SK-N-SH (cell line): ENCODE measurements around the gene CPT1B. TPM values are rescaled to one million over a fixed set of nuclear protein-coding genes. Genes with fewer than 3 reads are reported as not detected.

Experiments
- CTCF ChIA-PET: fragments of 300-600, 350-600 bp; formaldehyde crosslinking; extraction: SDS; loops from one replicate; lab custom pipeline; 2021; lab: Yijun Ruan, JAX
- POLR2A ChIA-PET: fragments of 350-600 bp; sonication (Branson Sonifier 250); formaldehyde crosslinking; extraction: SDS; loops from one replicate; lab custom pipeline; 2020; ENCODE audit warnings: antibody characterized with exemption, inconsistent platforms; lab: Yijun Ruan, JAX
- DNase-seq: peaks from one replicate; pipeline ENCODE4 v3.0.0; 2012
- H2AFZ ChIP-seq: fragments of 200-600 bp; sonication (generic); 2 replicates; pipeline ENCODE4 v1.8.1; 2016; ENCODE audit warnings: antibody characterized with exemption, mild to moderate bottlenecking, low read depth
- H3F3A ChIP-seq: fragments of 200-600 bp; sonication (generic); replicated peaks from 2 replicates; pipeline ENCODE3; 2016; ENCODE audit warnings: antibody characterized with exemption, mild to moderate bottlenecking; ENCODE audit not compliant: insufficient read depth
- H3K27ac ChIP-seq, 2 experiments: fragments of 200-500 bp in 1 of 2; fragments of 200-600 bp in 1 of 2; sonication (Bioruptor generic) in 1 of 2; sonication (generic), shearing (Covaris generic) in 1 of 2; 2 replicates each; pipeline versions ENCODE4 v1.5.1 to v1.6.1; 2014 to 2016; ENCODE audit warnings: low read depth in 2 of 2, inconsistent platforms in 1 of 2, low read length in 1 of 2, mild to moderate bottlenecking in 1 of 2, mixed read lengths in 1 of 2
- H3K27me3 ChIP-seq: fragments of 200-600 bp; sonication (generic), shearing (Covaris generic); 2 replicates; pipeline ENCODE4 v1.6.1; 2016; ENCODE audit warnings: mixed run types; ENCODE audit not compliant: insufficient read depth
- H3K36me3 ChIP-seq, 2 experiments: fragments of 200-500 bp in 1 of 2; fragments of 200-600 bp in 1 of 2; sonication (Bioruptor generic) in 1 of 2; sonication (generic) in 1 of 2; replicated peaks in 1 of 2; 2 replicates each; pipeline versions ENCODE3 to v1.5.1; 2014 to 2016; ENCODE audit warnings: low read length in 1 of 2, mild to moderate bottlenecking in 1 of 2; ENCODE audit not compliant: insufficient read depth in 2 of 2, control insufficient read depth in 1 of 2
- H3K4me1 ChIP-seq, 2 experiments: fragments of 200-500 bp in 1 of 2; fragments of 200-600 bp in 1 of 2; sonication (Bioruptor generic) in 1 of 2; sonication (generic), shearing (Covaris generic) in 1 of 2; 2 replicates each; pipeline versions ENCODE4 v1.5.1 to v1.6.1; 2014 to 2016; ENCODE audit warnings: low read depth in 1 of 2, low read length in 1 of 2, mixed run types in 1 of 2; ENCODE audit not compliant: insufficient read depth in 2 of 2, control insufficient read depth in 1 of 2
- H3K4me2 ChIP-seq: fragments of 200-600 bp; sonication (generic), shearing (Covaris generic); 2 replicates; pipeline ENCODE4 v1.6.1; 2017; ENCODE audit warnings: mixed run types
- H3K4me3 ChIP-seq, 2 experiments: fragments of 200-500 bp in 1 of 2; fragments of 200-600 bp in 1 of 2; sonication (Bioruptor generic) in 1 of 2; sonication (generic), shearing (Covaris generic) in 1 of 2; 2 replicates each; pipeline versions ENCODE4 v1.5.1 to v1.8.1; 2014 to 2016; ENCODE audit warnings: low read depth in 2 of 2, inconsistent platforms in 1 of 2, low read length in 1 of 2, mild to moderate bottlenecking in 1 of 2, mixed read lengths in 1 of 2, moderate library complexity in 1 of 2
- H3K79me2 ChIP-seq: fragments of 200-600 bp; sonication (generic); 2 replicates; pipeline ENCODE4 v1.8.1; 2017; ENCODE audit warnings: mild to moderate bottlenecking; ENCODE audit not compliant: insufficient read depth
- H3K9ac ChIP-seq: fragments of 200-600 bp; sonication (generic); 2 replicates; pipeline ENCODE4 v1.6.1; 2017; ENCODE audit warnings: mixed run types
- H3K9me2 ChIP-seq: fragments of 200-600 bp; sonication (generic); 2 replicates; pipeline ENCODE4 v1.6.1; 2017; ENCODE audit warnings: mixed run types
- H3K9me3 ChIP-seq: fragments of 200-600 bp; sonication (generic); 2 replicates; pipeline ENCODE4 v1.6.1; 2017; ENCODE audit warnings: mixed run types, mild to moderate bottlenecking, moderate library complexity
- H4K20me1 ChIP-seq: fragments of 200-600 bp; sonication (generic); 2 replicates; pipeline ENCODE4 v1.6.1; 2017; ENCODE audit warnings: mild to moderate bottlenecking, mixed run types; ENCODE audit not compliant: insufficient read depth
- CHD2 ChIP-seq: fragments of 150-350 bp; IDR thresholded peaks from 2 replicates; pipeline ENCODE4 v1.6.1; 2018; ENCODE audit warnings: low read length; ENCODE audit not compliant: partially characterized antibody
- CTCF ChIP-seq: fragments of 200-600 bp; sonication (generic); IDR thresholded peaks from 2 replicates; pipeline ENCODE4 v1.6.1; 2017; ENCODE audit warnings: antibody characterized with exemption, mild to moderate bottlenecking, moderate library complexity
- FOSL2 ChIP-seq: IDR thresholded peaks from 2 replicates; pipeline ENCODE4 v1.4.0; 2012; ENCODE audit warnings: low read depth, mild to moderate bottlenecking, moderate library complexity, borderline replicate concordance
- FOXM1 ChIP-seq: IDR thresholded peaks from 2 replicates; pipeline ENCODE4 v1.4.0; 2012; ENCODE audit warnings: low read depth, mild to moderate bottlenecking
- GATA2 ChIP-seq: sonication (generic); formaldehyde crosslinking; IDR thresholded peaks from 2 replicates; pipeline ENCODE4 v1.5.0; 2020; ENCODE audit warnings: mild to moderate bottlenecking, missing genetic modification reagents
- IRF3 ChIP-seq: fragments of 150-350 bp; IDR thresholded peaks from 2 replicates; pipeline ENCODE4 v1.6.1; 2016; ENCODE audit warnings: mild to moderate bottlenecking, low read depth, low read length
- MAX ChIP-seq: IDR thresholded peaks from 2 replicates; pipeline ENCODE4 v1.4.0; 2012; ENCODE audit warnings: low read depth
- MEF2A ChIP-seq: IDR thresholded peaks from 2 replicates; pipeline ENCODE4 v1.4.0; 2012; ENCODE audit warnings: low read depth, borderline replicate concordance
- MXI1 ChIP-seq: IDR thresholded peaks from 2 replicates; pipeline ENCODE4 v1.6.1; 2012; ENCODE audit warnings: mild to moderate bottlenecking, low read depth, low read length, improper control_type of control experiment
- NFIC ChIP-seq: IDR thresholded peaks from 2 replicates; pipeline ENCODE4 v1.4.0; 2012; ENCODE audit warnings: borderline replicate concordance
- POLR2AphosphoS5 ChIP-seq: IDR thresholded peaks from 2 replicates; pipeline ENCODE4 v1.6.1; 2012; ENCODE audit warnings: low read depth, low read length
- RAD21 ChIP-seq: IDR thresholded peaks from 2 replicates; pipeline ENCODE4 v1.6.1; 2012; ENCODE audit warnings: mild to moderate bottlenecking, low read length
- REST ChIP-seq: IDR thresholded peaks from 2 replicates; pipeline ENCODE4 v1.6.1; 2012; ENCODE audit warnings: mild to moderate bottlenecking, low read depth, low read length, moderate library complexity
- TAF1 ChIP-seq: IDR thresholded peaks from 2 replicates; pipeline ENCODE4 v1.6.1; 2012; ENCODE audit warnings: low read depth, mild to moderate bottlenecking, low read length, moderate library complexity, borderline replicate concordance
- TCF12 ChIP-seq: IDR thresholded peaks from 2 replicates; pipeline ENCODE4 v1.4.0; 2012
- TEAD4 ChIP-seq: IDR thresholded peaks from 2 replicates; pipeline ENCODE4 v1.4.0; 2012; ENCODE audit warnings: mild to moderate bottlenecking, borderline replicate concordance; ENCODE audit not compliant: insufficient read depth
- USF1 ChIP-seq: IDR thresholded peaks from 2 replicates; pipeline ENCODE4 v1.4.0; 2012; ENCODE audit warnings: low read depth, borderline replicate concordance
- USF2 ChIP-seq: fragments of 150-350 bp; IDR thresholded peaks from 2 replicates; pipeline ENCODE4 v1.6.1; 2017; ENCODE audit warnings: antibody characterized with exemption, low read length, low read depth, borderline replicate concordance
- WGBS: methylation state at CpG from one replicate; pipeline ENCODE4 v1.1.6; 2017; ENCODE audit warnings: low lambda C conversion rate; 5-methylcytosine and 5-hydroxymethylcytosine counted together
- polyA plus RNA-seq, 3 experiments: library from polyadenylated mRNA; depleted of rRNA; stranded (reverse); fragments of >200 nt; gene quantifications; 2 replicates each; pipeline ENCODE4 v1.2.3, GENCODE V29; 2012

Gene CPT1B
- polyA plus RNA-seq, 1 of the 3 experiments (the other 2 are of a cell fraction), result 33.2 TPM

GRCh38 chr22:50547263-50547985, 30.8 kb downstream of the CPT1B start:
- DNase-seq, result peak; percentile 42
- H2AFZ ChIP-seq, result no peak overlapping the region
- no peaks in the 10 kb centered on the region for H3K36me3 ChIP-seq
- no peaks in the 10 kb centered on the region for H3F3A ChIP-seq
- no peak overlapping the region for H3K27ac ChIP-seq
- H3K27me3 ChIP-seq, result no peaks in the 10 kb centered on the region
- H3K4me3 ChIP-seq, result no peak overlapping the region
- CTCF ChIA-PET, result interaction anchor here (1.5 to 4.9 kb wide), 3 partner anchors 16 to 73 kb away, joined by 4 to 31 read pairs (median 11); partner anchors contain the start of gene SYCE3
- H3K9ac ChIP-seq, result no peak overlapping the region
- POLR2A ChIA-PET, result no interaction called here
- H3K79me2 ChIP-seq, result no peaks in the 10 kb centered on the region
- no peak overlapping the region for H3K4me2 ChIP-seq
- no peaks in the 10 kb centered on the region for H3K9me3 ChIP-seq
- peaks cover 0 to 9% of the 10 kb centered on the region in 2 experiments; a peak in 1 of 4 replicates for H3K4me1 ChIP-seq
- TF ChIP-seq USF2, result no peak
- no peak for TF ChIP-seq TAF1
- TF ChIP-seq FOSL2, result no peak
- TF ChIP-seq POLR2AphosphoS5, result no peak
- TF ChIP-seq TEAD4, result no peak
- TF ChIP-seq CHD2, result no peak
- TF ChIP-seq MEF2A, result no peak
- no peak for TF ChIP-seq RAD21
- TF ChIP-seq REST, result no peak
- no peak for TF ChIP-seq GATA2 (CRISPR knock-in tag)
- no peak for TF ChIP-seq TCF12
- TF ChIP-seq IRF3, result no peak
- no peak for TF ChIP-seq USF1
- TF ChIP-seq FOXM1, result no peak
- no peak for TF ChIP-seq CTCF
- TF ChIP-seq NFIC, result no peak
- TF ChIP-seq MXI1, result no peak
- TF ChIP-seq MAX, result no peak
- no peaks in the 10 kb centered on the region for H3K9me2 ChIP-seq
- H4K20me1 ChIP-seq, result no peaks in the 10 kb centered on the region
- 92% methylated on average over 15 of the region's 35 CpGs for WGBS
